Ishikawa (cell line): Measurements from ENCODE around the gene SSR3.

Experiments used
- CEBPB ChIP-seq: IDR thresholded peaks from 2 replicates; pipeline ENCODE4 v1.6.1; 2012
- CREB1 ChIP-seq: IDR thresholded peaks from 2 replicates; pipeline ENCODE4 v1.6.1; 2012; ENCODE audit warnings: low read depth
- EGR1 ChIP-seq: IDR thresholded peaks from 2 replicates; pipeline ENCODE4 v1.6.1; 2012
- EP300 ChIP-seq: IDR thresholded peaks from 2 replicates; pipeline ENCODE4 v1.6.1; 2012; ENCODE audit warnings: borderline replicate concordance
- FOXM1 ChIP-seq: IDR thresholded peaks from 2 replicates; pipeline ENCODE4 v1.6.1; 2012; ENCODE audit warnings: low read depth, borderline replicate concordance
- MAX ChIP-seq: IDR thresholded peaks from 2 replicates; pipeline ENCODE4 v1.6.1; 2012
- NFIC ChIP-seq: IDR thresholded peaks from 2 replicates; pipeline ENCODE4 v1.6.1; 2012
- RAD21 ChIP-seq: IDR thresholded peaks from 2 replicates; pipeline ENCODE4 v1.6.1; 2012; ENCODE audit warnings: low read depth
- REST ChIP-seq: IDR thresholded peaks from 2 replicates; pipeline ENCODE4 v1.6.1; 2012; ENCODE audit warnings: low read depth, mild to moderate bottlenecking
- TAF1 ChIP-seq: IDR thresholded peaks from 2 replicates; pipeline ENCODE4 v1.6.1; 2012; ENCODE audit warnings: low read depth, mild to moderate bottlenecking
- TCF12 ChIP-seq: IDR thresholded peaks from 2 replicates; pipeline ENCODE4 v1.6.1; 2012; ENCODE audit warnings: low read depth
- TEAD4 ChIP-seq: IDR thresholded peaks from 2 replicates; pipeline ENCODE4 v1.6.1; 2012
- USF1 ChIP-seq: IDR thresholded peaks from 2 replicates; pipeline ENCODE4 v1.6.1; 2012
- YY1 ChIP-seq: IDR thresholded peaks from 2 replicates; pipeline ENCODE4 v1.6.1; 2012; ENCODE audit warnings: low read depth
- ZBTB7A ChIP-seq: IDR thresholded peaks from 2 replicates; pipeline ENCODE4 v1.6.1; 2012; ENCODE audit warnings: low read depth

SSR3 gene

GRCh38 chr3:156554842-156555687 lies at the start of gene SSR3:
SSR3 (minus strand) TSS chr3:156555117; CDS start chr3:156555089, 28 bp downstream.
- TF ChIP-seq CEBPB (no peak), CREB1 (peak; percentile 56), EGR1 (peak; percentile 96), ZBTB7A (no peak; the same call in 1 of the 2 replicates), MAX (peak; percentile 49; the same call in 1 of the 2 replicates), TAF1 (peak; percentile 80), TEAD4 (peak; percentile 95), YY1 (peak; percentile 82), USF1 (peak; percentile 100), TCF12 (no peak), FOXM1 (peak; percentile 57; the same call in 1 of the 2 replicates)

GRCh38 chr3:156604064-156604641 lies 49.2 kb upstream of the SSR3 start:
- TF ChIP-seq EP300 (no peak), ZBTB7A (no peak), CEBPB (no peak), TEAD4 (no peak), CREB1 (no peak), TAF1 (no peak), NFIC (no peak), REST (no peak), MAX (no peak), RAD21 (no peak), EGR1 (no peak), YY1 (no peak), FOXM1 (no peak), USF1 (no peak), TCF12 (no peak)

GRCh38 chr3:156603379-156604017 lies 48.6 kb upstream of the SSR3 start:
- no peak for TF ChIP-seq ZBTB7A
- TF ChIP-seq CEBPB = no peak
- TF ChIP-seq NFIC = no peak
- no peak for TF ChIP-seq TEAD4
- TF ChIP-seq REST = no peak
- no peak for TF ChIP-seq EP300
- no peak for TF ChIP-seq TAF1
- no peak for TF ChIP-seq YY1

GRCh38 chr3:156602424-156602823 lies 47.5 kb upstream of the SSR3 start:
- no peak for TF ChIP-seq USF1
- TF ChIP-seq EGR1 = no peak
- TF ChIP-seq CREB1 = no peak
- no peak for TF ChIP-seq EP300
- TF ChIP-seq FOXM1 = no peak
- TF ChIP-seq CEBPB = no peak
- TF ChIP-seq TEAD4 = no peak
- no peak for TF ChIP-seq ZBTB7A
- TF ChIP-seq RAD21 = no peak
- TF ChIP-seq TAF1 = no peak
- TF ChIP-seq YY1 = no peak
- TF ChIP-seq REST = no peak
- no peak for TF ChIP-seq MAX
- TF ChIP-seq NFIC = no peak
- no peak for TF ChIP-seq TCF12
